HG02852 (cell line): ENCODE results near the gene IGFBP5.

Experiments
- ATAC-seq: cut with Tn5 transposase; IDR thresholded peaks from one replicate; pipeline ENCODE4 v1.9.1; 2021; ENCODE audit warnings: mild to moderate bottlenecking, moderate library complexity; ENCODE audit not compliant: unreplicated experiment

The IGFBP5 gene, protein sequence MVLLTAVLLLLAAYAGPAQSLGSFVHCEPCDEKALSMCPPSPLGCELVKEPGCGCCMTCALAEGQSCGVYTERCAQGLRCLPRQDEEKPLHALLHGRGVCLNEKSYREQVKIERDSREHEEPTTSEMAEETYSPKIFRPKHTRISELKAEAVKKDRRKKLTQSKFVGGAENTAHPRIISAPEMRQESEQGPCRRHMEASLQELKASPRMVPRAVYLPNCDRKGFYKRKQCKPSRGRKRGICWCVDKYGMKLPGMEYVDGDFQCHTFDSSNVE

GRCh38 chr2:216695401-216695821 lies at the start of gene IGFBP5:
Gene IGFBP5, minus strand, starts transcription at chr2:216695549. Its CDS starts 774 bp downstream, at chr2:216694775.
- ATAC-seq: no peak

GRCh38 chr2:216743781-216744180 lies 48.4 kb upstream of the IGFBP5 start:
- no peak for ATAC-seq

DNA sequence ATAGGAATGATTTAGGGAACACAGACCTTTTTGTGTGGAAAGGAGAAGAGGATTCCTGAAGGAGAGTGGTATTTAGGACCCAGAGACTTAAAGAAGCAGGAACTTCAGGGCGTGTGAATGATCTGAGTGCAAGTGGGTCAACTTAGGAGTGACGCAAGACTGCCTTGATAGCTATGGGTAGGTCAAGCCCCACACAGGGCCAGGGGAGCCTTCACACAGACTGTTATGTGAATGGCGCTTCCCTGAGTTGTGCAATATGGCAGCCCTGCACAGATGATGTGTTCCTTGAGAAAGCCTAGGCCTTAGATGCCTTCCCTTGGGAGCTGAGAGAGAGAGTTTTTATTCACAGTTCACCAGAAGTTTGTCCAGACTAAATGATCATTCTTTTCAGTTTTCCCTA lies 47.1 kb upstream of the IGFBP5 start:
- ATAC-seq: no peak

- ATAC-seq: no peak
These were observed 45.9 kb upstream of the IGFBP5 start for GRCh38 chr2:216741223-216741593.

DNA sequence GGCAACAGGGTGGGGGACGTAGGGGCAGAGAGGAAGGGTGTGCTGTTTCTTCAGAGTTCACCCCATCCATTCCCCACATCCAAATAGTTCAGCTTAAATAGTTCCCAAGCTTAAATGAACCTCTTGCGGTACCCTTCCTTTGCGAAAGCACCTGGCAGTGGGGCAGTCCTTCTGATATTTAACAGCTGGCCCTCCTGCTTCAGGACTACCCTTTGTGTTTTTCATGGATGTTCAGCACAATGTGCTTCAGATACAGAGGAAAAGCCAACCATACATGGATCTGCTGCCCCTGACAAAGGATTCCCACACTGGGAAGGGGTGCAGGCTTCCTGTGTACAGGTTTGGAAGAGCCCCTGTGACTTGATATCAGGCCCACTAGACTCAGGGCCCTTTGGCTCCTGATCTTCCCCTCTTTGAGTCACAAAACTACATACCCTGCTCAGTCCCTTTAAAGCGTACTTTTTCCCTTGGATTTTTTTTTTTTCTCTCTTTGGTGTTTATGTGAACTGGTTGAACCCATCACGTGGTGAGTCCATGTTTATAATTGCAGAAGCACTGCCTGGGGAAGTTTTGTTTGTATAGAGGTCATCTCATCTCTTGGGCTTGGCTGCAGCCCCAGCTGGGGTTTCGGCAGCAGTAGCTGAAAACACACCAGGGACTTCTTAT lies 45.3 kb upstream of the IGFBP5 start:
- ATAC-seq: no peak

DNA sequence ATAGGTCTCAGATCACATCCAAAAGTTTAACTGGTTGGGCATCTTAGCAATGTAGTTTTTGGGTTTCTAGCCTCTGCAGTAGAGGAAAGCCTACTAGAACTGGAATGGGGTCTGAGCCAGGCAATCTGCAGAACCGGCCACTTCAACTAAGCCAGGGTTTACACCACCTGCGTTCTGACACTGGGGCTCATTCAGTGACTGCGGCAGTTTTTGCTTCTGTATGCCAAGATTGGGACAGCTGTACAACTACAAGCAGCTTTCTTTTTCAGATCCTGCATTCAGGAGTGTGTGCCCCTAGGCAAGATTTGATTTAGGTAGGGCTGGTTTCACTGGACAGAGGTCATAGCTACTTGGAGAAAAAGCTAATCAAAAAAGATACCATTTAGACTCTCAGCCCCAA lies 43.7 kb upstream of the IGFBP5 start:
- ATAC-seq: no peak

DNA sequence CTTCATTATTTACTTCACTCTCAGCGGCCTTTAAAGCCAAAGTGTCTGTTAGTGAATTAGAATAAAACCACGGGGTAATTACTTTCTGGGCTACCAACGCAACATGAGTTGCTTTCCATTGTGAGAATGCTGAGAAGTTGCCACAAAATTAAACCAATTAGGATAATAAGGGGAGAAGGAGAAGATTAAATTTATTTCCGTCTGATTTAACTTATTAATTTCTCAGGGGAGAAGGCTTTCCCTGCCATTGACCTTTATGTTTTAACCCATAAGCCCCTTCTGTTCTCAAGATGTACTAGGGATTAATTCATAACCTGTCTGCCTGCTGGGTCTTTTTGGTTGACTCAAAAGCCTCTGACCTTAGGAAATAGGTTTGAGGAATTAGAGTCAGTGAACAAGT lies 42.3 kb upstream of the IGFBP5 start:
- no peak for ATAC-seq

- ATAC-seq: no peak
These were observed 41.0 kb upstream of the IGFBP5 start for GRCh38 chr2:216736326-216736725.

- no peak for ATAC-seq
These were observed 40.3 kb upstream of the IGFBP5 start for GRCh38 chr2:216735668-216736067.

GRCh38 chr2:216735086-216735485 lies 39.7 kb upstream of the IGFBP5 start:
- ATAC-seq: no peak

DNA sequence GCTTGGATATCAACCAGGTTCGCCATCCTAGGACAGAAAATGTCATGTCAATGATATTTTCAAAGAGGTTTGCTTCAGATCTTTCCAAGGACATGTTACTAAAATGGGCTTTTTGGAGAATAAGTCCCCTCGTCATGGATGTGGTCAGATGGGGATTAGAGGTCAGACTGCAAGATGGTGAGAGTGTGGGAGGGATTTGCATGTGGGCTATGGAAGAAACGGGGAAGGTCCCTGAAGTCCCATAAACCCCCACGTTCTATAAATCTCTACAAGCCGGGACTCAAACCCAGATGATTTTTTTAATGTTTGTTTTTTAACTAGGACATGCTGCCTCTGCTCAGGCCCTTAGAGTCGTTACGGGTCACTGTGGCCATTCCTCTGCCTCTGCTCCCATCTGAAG lies 37.7 kb upstream of the IGFBP5 start:
- no peak for ATAC-seq

DNA sequence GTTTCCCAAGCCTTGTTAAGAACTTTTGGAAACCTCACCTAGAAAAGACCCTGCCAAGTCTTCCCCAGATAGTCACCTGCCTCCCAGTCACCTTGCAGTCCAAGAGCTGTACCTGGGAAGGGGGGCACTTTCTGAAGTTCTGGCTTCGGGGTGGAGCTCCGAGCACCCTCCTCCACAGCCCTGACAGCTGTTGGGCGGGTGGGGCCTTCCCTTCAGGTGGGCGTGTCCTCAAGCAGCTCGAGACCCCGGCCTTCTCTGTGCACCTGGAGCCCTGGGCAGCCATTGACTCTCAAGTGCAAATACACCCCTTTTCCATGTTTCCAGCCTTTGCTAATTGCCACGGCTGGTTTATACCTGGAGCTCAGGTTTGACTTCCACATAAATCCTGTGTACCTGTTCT lies 37.0 kb upstream of the IGFBP5 start:
- no peak for ATAC-seq

DNA sequence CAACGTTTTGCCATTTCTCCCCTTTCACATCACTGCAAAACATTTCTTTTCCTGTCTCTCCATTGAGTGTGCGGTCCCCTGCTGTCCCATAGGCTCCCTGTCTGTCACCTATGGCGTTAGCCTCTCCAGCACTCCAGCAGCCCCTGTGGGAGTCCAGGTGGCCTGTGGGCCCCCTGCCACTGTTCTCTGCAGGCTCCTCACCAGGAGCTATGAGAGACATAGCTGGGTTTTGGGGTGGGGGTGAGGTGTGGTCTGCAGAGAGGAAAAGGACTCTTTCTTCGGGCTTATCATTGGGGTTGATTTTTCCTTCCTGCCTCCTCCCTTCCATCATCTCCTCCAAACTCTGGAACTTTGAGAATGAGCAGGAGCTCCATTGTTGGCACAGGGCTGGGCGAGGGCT lies 36.1 kb upstream of the IGFBP5 start:
- ATAC-seq: no peak

- no peak for ATAC-seq
These were observed 35.5 kb upstream of the IGFBP5 start for GRCh38 chr2:216730871-216731270.

DNA sequence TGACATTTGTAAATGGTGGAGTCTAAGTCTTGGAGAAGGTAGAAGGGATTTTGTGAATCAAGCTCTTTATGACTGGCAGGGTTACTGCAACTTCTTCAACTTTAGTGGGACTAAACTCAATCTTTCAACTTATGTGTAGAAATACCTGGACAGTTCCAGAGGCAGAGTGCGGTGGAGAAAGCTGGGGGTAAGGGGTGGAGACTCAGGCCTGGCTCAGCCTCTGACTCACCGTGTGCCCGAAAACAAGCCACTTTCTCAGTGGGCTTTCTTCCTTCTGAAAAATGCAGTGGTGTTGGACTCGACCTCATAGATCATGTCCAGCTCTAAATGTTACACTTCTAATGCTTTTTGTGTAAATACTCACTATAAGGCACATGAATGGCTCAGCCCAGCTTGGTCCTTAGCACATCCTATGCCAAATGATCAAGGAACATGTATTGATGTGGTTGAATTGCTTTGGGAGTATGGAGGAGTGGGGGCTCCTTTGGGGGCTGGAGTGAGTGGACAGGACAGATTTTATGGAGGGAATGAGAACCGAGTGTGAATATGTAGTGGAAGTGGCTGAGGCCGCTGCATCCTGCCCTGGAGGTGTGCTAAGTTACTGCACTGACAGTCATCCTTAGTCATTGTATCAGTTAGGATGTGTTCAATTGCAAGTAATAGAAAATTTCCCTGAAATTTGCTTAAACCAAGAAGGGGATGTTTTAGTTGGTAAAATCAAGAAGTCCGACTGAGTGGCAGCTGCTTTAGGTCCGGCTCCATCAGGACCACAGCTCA lies 32.2 kb upstream of the IGFBP5 start:
- no peak for ATAC-seq

DNA sequence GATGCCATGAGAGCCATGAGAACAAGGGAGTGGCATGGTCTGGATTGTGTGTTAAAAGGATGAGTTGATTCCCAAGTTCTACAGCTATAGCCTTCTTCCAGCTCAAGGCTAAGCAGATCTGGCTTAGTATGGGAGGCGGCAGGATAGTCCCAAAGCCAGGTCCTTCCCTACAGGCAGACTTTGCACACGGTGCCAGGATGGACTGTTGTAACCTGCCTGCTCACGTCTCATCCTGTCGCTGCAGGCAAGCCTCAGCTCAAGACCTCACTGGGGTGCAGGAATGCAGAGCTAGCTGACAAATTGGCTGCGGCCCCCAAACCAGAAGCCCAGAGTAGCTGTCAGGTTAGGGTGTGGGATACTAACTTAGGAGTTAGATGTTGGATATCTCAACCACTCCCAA lies 28.8 kb upstream of the IGFBP5 start:
- no peak for ATAC-seq

DNA sequence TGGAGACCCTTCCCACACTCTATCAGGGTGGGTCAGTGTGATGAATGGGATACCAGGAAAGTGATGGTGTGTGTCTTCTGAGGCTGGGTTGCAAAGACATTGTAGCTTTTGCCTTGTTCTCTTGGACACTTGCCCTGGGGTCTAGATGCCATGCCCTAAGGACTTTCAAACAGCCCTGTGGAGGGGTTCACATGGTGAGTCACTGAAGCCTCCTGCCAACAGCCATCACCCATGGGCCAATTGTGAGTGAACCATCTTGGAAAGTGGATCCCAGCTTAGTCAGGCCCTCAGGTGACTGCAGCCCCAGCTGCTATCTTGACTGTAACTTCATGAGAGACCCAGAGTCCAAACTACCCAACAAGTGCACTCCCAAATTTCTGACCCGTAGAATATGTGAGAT lies 25.8 kb upstream of the IGFBP5 start:
- no peak for ATAC-seq

DNA sequence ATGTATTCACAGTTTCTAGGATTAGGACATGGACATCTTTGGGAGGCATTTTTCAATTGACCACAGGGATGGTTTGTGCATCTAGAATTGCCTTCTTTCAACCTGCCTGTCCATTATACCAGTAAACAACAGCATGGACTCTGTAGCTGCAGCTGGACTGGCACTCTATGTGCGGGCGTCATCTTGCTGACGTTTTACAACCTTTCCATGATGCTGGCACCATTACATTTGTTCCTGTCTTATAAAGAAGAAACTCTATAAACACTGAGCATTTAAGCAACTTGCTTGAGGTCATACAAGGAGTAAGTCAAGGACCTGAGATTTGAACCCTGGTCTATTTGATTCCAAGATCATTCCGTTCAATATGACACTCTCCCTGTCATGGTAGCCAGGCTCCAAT lies 25.4 kb upstream of the IGFBP5 start:
- no peak for ATAC-seq

GRCh38 chr2:216717907-216718615 lies 22.7 kb upstream of the IGFBP5 start:
- ATAC-seq: no peak

DNA sequence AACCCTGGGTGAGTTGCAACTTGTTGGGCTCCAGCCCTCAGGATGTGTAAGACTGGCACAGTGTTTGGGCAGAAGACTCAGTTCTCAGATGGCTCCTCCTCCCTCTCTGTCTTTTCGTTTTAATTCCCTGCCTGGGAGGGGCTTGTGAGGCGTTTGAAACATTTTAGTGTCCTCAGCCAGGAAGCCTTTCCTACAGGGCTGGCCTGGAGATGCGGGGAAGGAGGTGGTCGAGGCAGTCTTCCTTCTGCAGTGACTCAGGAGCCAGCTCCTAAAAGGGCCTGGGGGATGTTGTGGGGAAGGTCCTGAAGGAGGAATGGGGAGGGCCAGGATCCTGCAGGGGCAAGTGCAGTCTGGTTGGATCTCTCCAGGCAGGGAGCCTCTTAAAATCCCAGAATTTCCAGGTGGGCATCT lies 22.1 kb upstream of the IGFBP5 start:
- ATAC-seq: no peak

DNA sequence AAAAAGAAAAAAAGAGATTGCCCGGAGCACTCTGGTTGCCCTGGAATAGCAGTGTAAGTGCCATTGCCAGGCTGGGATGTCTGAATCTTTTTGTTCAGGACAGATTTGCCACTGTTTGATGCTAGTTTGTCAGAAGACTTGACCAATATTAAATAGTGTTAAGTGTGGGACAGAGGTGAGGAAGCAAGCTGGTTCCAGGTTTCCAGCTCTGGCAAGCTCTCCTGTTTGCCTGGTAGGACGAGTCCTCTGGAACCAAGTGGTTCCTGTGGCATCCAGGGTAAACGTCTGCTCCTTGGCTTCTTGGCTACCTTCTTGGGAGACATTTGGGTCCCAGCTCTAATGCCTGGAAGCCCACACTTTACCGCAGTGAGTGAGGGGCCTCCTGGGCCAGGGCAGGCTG lies 20.8 kb upstream of the IGFBP5 start:
- no peak for ATAC-seq
